Measurements from ENCODE around the gene FCER1A. TPM values are rescaled to one million over a fixed set of nuclear protein-coding genes. Genes with fewer than 3 reads are reported as not detected.

FCER1A gene
- total and polyA plus RNA-seq, 10 of the 15 experiments (the other 5 are each of a cell fraction or from before 2014, with no cell fraction given): 0.06 to 0.62 (median 0.20) TPM; not detected in 5

GRCh38 chr1:159300146-159300545 is 2.0 kb upstream of the FCER1A start:
- SMC1A ChIA-PET (ENCODE audit: uncharacterized antibody, unreplicated experiment): no interaction called here
- Histone ChIP-seq H4K20me1 (ENCODE audit: control insufficient read depth, insufficient read depth) (no peaks in the 10 kb centered on the region), H3K27ac (ENCODE audit: control insufficient read depth, insufficient read depth) (no peak overlapping the region), H3K4me3 (no peak overlapping the region), H3K4me2 (ENCODE audit: control insufficient read depth, insufficient read depth) (no peak overlapping the region), H2AFZ (ENCODE audit: control insufficient read depth, low read depth, low read length) (no peak overlapping the region), H3K9me3 (replicated peaks; ENCODE audit: control insufficient read depth, insufficient read depth, low read length) (no peaks in the 10 kb centered on the region), H3K27me3 (replicated peaks in 1 of 2; ENCODE audit: control insufficient read depth in 2 of 2, insufficient read depth in 2 of 2, low read length in 1 of 2) (no peaks in the 10 kb centered on the region), H3K79me2 (ENCODE audit: control insufficient read depth, insufficient read depth, low read length) (no peaks in the 10 kb centered on the region), H3K9ac (ENCODE audit: control insufficient read depth, insufficient read depth, low read length) (no peak overlapping the region), H3K4me1 (ENCODE audit: control insufficient read depth, insufficient read depth, low read length) (no peaks in the 10 kb centered on the region), H3K36me3 (ENCODE audit: control insufficient read depth in 2 of 2, insufficient read depth in 2 of 2, low read length in 1 of 2) (no peaks in the 10 kb centered on the region)
- BruUV-seq (replicated peaks): no TSS peak
- no peak for ATAC-seq
- intact Hi-C loops (cut with micrococcal nuclease; ENCODE audit: unreplicated experiment): no loop called here
- TF ChIP-seq, protein P1, sequence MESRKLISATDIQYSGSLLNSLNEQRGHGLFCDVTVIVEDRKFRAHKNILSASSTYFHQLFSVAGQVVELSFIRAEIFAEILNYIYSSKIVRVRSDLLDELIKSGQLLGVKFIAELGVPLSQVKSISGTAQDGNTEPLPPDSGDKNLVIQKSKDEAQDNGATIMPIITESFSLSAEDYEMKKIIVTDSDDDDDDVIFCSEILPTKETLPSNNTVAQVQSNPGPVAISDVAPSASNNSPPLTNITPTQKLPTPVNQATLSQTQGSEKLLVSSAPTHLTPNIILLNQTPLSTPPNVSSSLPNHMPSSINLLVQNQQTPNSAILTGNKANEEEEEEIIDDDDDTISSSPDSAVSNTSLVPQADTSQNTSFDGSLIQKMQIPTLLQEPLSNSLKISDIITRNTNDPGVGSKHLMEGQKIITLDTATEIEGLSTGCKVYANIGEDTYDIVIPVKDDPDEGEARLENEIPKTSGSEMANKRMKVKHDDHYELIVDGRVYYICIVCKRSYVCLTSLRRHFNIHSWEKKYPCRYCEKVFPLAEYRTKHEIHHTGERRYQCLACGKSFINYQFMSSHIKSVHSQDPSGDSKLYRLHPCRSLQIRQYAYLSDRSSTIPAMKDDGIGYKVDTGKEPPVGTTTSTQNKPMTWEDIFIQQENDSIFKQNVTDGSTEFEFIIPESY (IDR thresholded peaks at IDR 0.05): no peak
- TF ChIP-seq LARP7 (IDR thresholded peaks at IDR 0.05) (no peak), NFXL1 (IDR thresholded peaks at IDR 0.05; ENCODE audit: borderline replicate concordance) (no peak), BMI1 (IDR thresholded peaks at IDR 0.05; ENCODE audit: borderline replicate concordance) (no peak), NFYB (IDR thresholded peaks at IDR 0.05; ENCODE audit: insufficient read depth, low read depth, low read length) (no peak), WRNIP1 (IDR thresholded peaks at IDR 0.05; ENCODE audit: borderline replicate concordance, low read depth, low read length) (no peak), SMAD1 (IDR thresholded peaks at IDR 0.05; ENCODE audit: low read depth, partially characterized antibody) (no peak), POLR2A (IDR thresholded peaks at IDR 0.05; ENCODE audit: low read depth, low read length) (no peak), CHD1 (IDR thresholded peaks at IDR 0.05; ENCODE audit: low read depth, low read length) (no peak), TCF12 (IDR thresholded peaks at IDR 0.05; ENCODE audit: low read depth, low read length) (no peak), RELA (IDR thresholded peaks at IDR 0.05; ENCODE audit: borderline replicate concordance, partially characterized antibody) (no peak), SREBF1 (IDR thresholded peaks at IDR 0.05; ENCODE audit: low read length) (no peak)
- TF ChIP-seq, protein P2, sequence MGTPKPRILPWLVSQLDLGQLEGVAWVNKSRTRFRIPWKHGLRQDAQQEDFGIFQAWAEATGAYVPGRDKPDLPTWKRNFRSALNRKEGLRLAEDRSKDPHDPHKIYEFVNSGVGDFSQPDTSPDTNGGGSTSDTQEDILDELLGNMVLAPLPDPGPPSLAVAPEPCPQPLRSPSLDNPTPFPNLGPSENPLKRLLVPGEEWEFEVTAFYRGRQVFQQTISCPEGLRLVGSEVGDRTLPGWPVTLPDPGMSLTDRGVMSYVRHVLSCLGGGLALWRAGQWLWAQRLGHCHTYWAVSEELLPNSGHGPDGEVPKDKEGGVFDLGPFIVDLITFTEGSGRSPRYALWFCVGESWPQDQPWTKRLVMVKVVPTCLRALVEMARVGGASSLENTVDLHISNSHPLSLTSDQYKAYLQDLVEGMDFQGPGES (IDR thresholded peaks at IDR 0.05): no peak
- POLR2A ChIA-PET: no interaction called here
- WGBS (ENCODE audit: insufficient coverage, insufficient replicate concordance, low lambda C conversion rate, missing lambda C conversion rate): 38% methylated on average over 4 of the region's 4 CpGs
- CTCF ChIA-PET: no interaction called here
- no peak for FAIRE-seq
- RAD21 ChIA-PET (ENCODE audit: unreplicated experiment): no interaction called here
- in situ Hi-C loops (cut with MboI): no loop called here
- no peak for DNase-seq (ENCODE audit: low read depth, low spot score)
